Thoracic aorta (tissue), 2 donors: Measurements from ENCODE around the gene CLEC2D. TPM values are rescaled to one million over a fixed set of nuclear protein-coding genes. Genes with fewer than 3 reads are reported as not detected.

Experiments used
- ATAC-seq: fragments of 150-250 bp; one replicate; pipeline ENCODE4 v1.8.0; 2017; ENCODE audit warnings: low read depth; ENCODE audit not compliant: insufficient number of reproducible peaks, low FRiP score
- DNase-seq: peaks from one replicate; pipeline ENCODE4 v3.0.0-alpha.2; 2020; ENCODE audit warnings: low spot score
- H3K27ac ChIP-seq, 2 donors: fragments of 200-600 bp; sonication (generic); 1 replicate in 1 of 2; 2 replicates in 1 of 2; pipeline ENCODE4 v1.5.1; 2016; ENCODE audit warnings: mild to moderate bottlenecking in 2 of 2, moderate library complexity in 2 of 2
- H3K27me3 ChIP-seq: fragments of 200-600 bp; sonication (generic); replicated peaks from 2 replicates; pipeline ENCODE4 v1.6.0; 2016; ENCODE audit warnings: mild to moderate bottlenecking; ENCODE audit not compliant: insufficient read depth
- H3K36me3 ChIP-seq: fragments of 200-600 bp; sonication (generic); one replicate; pipeline ENCODE4 v1.5.1; 2016
- H3K4me1 ChIP-seq, 2 donors: fragments of 200-600 bp; sonication (generic); 1 replicate in 1 of 2; 2 replicates in 1 of 2; pipeline versions ENCODE4 v1.5.1 to v1.6.0; 2016; ENCODE audit warnings: low read depth in 2 of 2, mild to moderate bottlenecking in 1 of 2; ENCODE audit not compliant: control insufficient read depth in 1 of 2
- H3K4me3 ChIP-seq: fragments of 200-600 bp; sonication (generic); 2 replicates; pipeline ENCODE4 v1.5.1; 2016; ENCODE audit warnings: mild to moderate bottlenecking
- H3K9me3 ChIP-seq: fragments of 200-600 bp; sonication (generic); 2 replicates; pipeline ENCODE4 v1.5.1; 2016
- total RNA-seq, 2 donors: library from RNA; depleted of rRNA; stranded (reverse); fragments of >200 nt; gene quantifications; one replicate each; pipeline versions ENCODE4 v1.1.0 to v1.2.3, GENCODE V29; 2016
- TF ChIP-seq, protein P1 (sequence below): fragments of 200-600 bp; sonication (generic); IDR thresholded peaks from one replicate; pipeline ENCODE4 v1.5.1; 2019; ENCODE audit warnings: antibody characterized with exemption

The CLEC2D gene, protein sequence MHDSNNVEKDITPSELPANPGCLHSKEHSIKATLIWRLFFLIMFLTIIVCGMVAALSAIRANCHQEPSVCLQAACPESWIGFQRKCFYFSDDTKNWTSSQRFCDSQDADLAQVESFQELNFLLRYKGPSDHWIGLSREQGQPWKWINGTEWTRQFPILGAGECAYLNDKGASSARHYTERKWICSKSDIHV
- total RNA-seq, result 10 to 100 TPM; 19.2 to 30.8 TPM

- ATAC-seq (no peak), DNase-seq (no peak)
- peaks cover 13 to 14% of the 10 kb centered on the region in 2 donors for H3K4me1 ChIP-seq
- H3K4me3 ChIP-seq, result no peak within 1 kb of the TSS
- no peaks in the 10 kb centered on the region for H3K9me3 ChIP-seq
- no peak within 1 kb of the TSS for H3K27ac ChIP-seq
- TF ChIP-seq, protein P1, sequence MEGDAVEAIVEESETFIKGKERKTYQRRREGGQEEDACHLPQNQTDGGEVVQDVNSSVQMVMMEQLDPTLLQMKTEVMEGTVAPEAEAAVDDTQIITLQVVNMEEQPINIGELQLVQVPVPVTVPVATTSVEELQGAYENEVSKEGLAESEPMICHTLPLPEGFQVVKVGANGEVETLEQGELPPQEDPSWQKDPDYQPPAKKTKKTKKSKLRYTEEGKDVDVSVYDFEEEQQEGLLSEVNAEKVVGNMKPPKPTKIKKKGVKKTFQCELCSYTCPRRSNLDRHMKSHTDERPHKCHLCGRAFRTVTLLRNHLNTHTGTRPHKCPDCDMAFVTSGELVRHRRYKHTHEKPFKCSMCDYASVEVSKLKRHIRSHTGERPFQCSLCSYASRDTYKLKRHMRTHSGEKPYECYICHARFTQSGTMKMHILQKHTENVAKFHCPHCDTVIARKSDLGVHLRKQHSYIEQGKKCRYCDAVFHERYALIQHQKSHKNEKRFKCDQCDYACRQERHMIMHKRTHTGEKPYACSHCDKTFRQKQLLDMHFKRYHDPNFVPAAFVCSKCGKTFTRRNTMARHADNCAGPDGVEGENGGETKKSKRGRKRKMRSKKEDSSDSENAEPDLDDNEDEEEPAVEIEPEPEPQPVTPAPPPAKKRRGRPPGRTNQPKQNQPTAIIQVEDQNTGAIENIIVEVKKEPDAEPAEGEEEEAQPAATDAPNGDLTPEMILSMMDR, result no peak
- no peaks in the 10 kb centered on the region for H3K36me3 ChIP-seq
- no peaks in the 10 kb centered on the region for H3K27me3 ChIP-seq
These were observed at the start of gene CLEC2D for GRCh38 chr12:9669534-9669933. CLEC2D (plus strand) TSS chr12:9669713; CDS start chr12:9669735, 22 bp downstream.

DNA sequence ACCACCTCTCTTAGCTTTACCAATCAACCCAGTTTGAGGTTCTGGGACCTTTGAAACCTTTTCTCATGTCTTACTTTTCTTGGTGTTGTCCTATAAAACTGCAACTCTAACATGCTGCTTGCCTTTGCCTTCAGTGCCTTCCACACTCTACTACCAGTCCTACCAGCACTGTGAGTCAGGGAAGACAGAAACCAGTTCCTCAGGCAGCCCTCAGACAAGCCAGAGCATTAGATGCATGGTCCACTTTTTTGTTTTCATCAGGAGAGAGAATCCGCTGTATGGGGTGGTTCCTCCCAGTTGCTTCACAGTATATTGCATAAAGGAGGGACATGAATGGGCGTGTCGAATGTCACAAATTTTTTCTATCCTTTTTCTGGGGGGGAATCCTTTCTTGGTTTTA is 44.5 kb upstream of the CLEC2D start:
- H3K27ac ChIP-seq, result no peak overlapping the region
- H3K27me3 ChIP-seq, result no peaks in the 10 kb centered on the region
- H3K4me1 ChIP-seq, result no peaks in the 10 kb centered on the region
- H3K36me3 ChIP-seq, result no peaks in the 10 kb centered on the region
- peaks cover 5% of the 10 kb centered on the region for H3K9me3 ChIP-seq
- ATAC-seq, result no peak
- no peak overlapping the region for H3K4me3 ChIP-seq
- DNase-seq, result no peak
- TF ChIP-seq, protein P1, result no peak

- TF ChIP-seq, protein P1, result no peak
These were observed 43.2 kb upstream of the CLEC2D start for GRCh38 chr12:9626291-9626690.

DNA sequence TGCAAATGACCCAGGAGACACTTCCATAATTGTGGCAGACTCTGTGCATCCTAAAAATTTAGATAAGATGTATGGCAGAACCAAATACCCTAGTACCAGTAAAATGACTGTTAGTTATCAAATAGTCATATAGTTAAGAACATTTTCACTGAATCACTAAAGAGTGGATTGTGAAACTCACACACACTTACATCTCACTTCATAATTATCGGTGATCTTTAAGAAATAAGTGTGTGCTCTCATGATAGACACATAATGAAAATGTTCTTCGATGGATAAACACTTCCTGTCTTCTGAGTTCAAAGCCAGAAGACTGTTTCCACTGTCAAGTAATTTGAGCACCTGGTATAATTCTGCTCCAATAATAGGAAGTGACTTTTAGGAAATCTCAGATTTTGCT is 42.7 kb upstream of the CLEC2D start:
- no peaks in the 10 kb centered on the region for H3K36me3 ChIP-seq
- no peak overlapping the region for H3K4me3 ChIP-seq
- DNase-seq (no peak), ATAC-seq (no peak)
- no peaks in the 10 kb centered on the region for H3K27me3 ChIP-seq
- TF ChIP-seq, protein P1, result no peak
- no peak overlapping the region for H3K27ac ChIP-seq
- H3K4me1 ChIP-seq, result no peaks in the 10 kb centered on the region
- peaks cover 5% of the 10 kb centered on the region for H3K9me3 ChIP-seq

More at GRCh38 chr12:9626291-9626690, 43.2 kb upstream of the CLEC2D start:
- no peaks in the 10 kb centered on the region for H3K36me3 ChIP-seq
- peaks cover 5% of the 10 kb centered on the region for H3K9me3 ChIP-seq
- H3K27me3 ChIP-seq, result no peaks in the 10 kb centered on the region
- no peak overlapping the region for H3K27ac ChIP-seq
- no peaks in the 10 kb centered on the region for H3K4me1 ChIP-seq
- no peak for ATAC-seq
- no peak overlapping the region for H3K4me3 ChIP-seq
- no peak for DNase-seq

DNA sequence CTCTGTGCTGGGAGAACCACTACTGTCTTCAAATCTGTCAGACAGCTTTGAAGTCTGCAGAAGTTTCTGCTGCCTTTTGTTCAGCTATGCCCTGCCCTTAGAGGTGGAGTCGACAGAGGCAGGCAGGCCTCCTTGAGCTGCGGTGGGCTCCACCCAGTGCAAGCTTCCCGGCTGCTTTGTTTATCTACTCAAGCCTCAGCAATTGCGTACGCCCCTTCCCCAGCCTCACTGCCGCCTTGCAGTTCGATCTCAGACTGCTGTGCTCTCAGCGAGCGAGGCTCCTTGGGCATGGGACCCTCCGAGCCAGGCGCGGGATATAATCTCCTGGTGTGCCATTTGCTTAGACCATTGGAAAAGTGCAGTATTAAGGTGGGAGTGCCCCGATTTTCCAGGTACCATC is 36.7 kb upstream of the CLEC2D start:
- no peak overlapping the region for H3K27ac ChIP-seq
- no peak for ATAC-seq
- DNase-seq, result no peak

More for the DNA sequence above, 36.7 kb upstream of the CLEC2D start:
- Histone ChIP-seq H3K36me3 (no peaks in the 10 kb centered on the region), H3K4me1 (no peaks in the 10 kb centered on the region), H3K4me3 (no peak overlapping the region), H3K9me3 (no peaks in the 10 kb centered on the region), H3K27me3 (no peaks in the 10 kb centered on the region)
- TF ChIP-seq, protein P1, result no peak
